GM12892 (cell line): ENCODE measurements around the gene ZDHHC13.

ENCODE experiments used
- POLR2A ChIP-seq: IDR thresholded peaks from 2 replicates; pipeline ENCODE4 v1.6.1; 2011; ENCODE audit warnings: low read depth, low read length, control low read depth
- POLR2AphosphoS5 ChIP-seq: IDR thresholded peaks from 2 replicates; pipeline ENCODE4 v1.6.1; 2011; ENCODE audit warnings: low read depth, low read length, control low read depth
- TAF1 ChIP-seq: IDR thresholded peaks from 2 replicates; pipeline ENCODE4 v1.6.1; 2011; ENCODE audit warnings: low read depth, mild to moderate bottlenecking, control low read depth, low read length, borderline replicate concordance

GRCh38 chr11:19173964-19174638 lies 57.1 kb downstream of the ZDHHC13 start:
- TF ChIP-seq POLR2A (no peak), POLR2AphosphoS5 (no peak), TAF1 (no peak)
